Endothelial cell of umbilical vein (primary cell): Measurements from ENCODE around the gene WDR93. TPM values are rescaled to one million over a fixed set of nuclear protein-coding genes. Genes with fewer than 3 reads are reported as not detected.

Experiments used
- BruUV-seq: library from RNA; stranded (reverse); fragments of 400-500 nt; replicated peaks from 2 replicates; lab custom pipeline; 2021; lab: Mats Ljungman, UMichigan
- CTCF ChIA-PET: fragments of 300-600, 350-600 bp; sonication (Branson Sonifier 250); formaldehyde crosslinking; loops from one replicate; lab custom pipeline; 2021; ENCODE audit warnings: antibody characterized with exemption, inconsistent platforms; lab: Charles Lee
- POLR2A ChIA-PET: fragments of 300-600, 350-600 bp; sonication (Branson Sonifier 250); formaldehyde crosslinking; loops from one replicate; lab custom pipeline; 2021; ENCODE audit warnings: antibody characterized with exemption, inconsistent platforms; lab: Charles Lee
- DNase-seq: peaks from one replicate; pipeline ENCODE4 v3.0.0-alpha.2; 2011; ENCODE audit warnings: low read depth, low spot score
- FAIRE-seq: peaks from 2 replicates; lab custom pipeline; 2011; peaks lifted over from hg19 to GRCh38; lab: Jason Lieb, UNC
- H2AFZ ChIP-seq: 2 replicates; pipeline ENCODE4 v1.6.0; 2012; ENCODE audit warnings: low read depth, low read length, control low read depth, inconsistent platforms
- H3K27ac ChIP-seq: 2 replicates; pipeline ENCODE4 v1.5.1; 2011; ENCODE audit warnings: low read depth, mild to moderate bottlenecking, control low read depth, low read length, moderate library complexity; ENCODE audit not compliant: insufficient read depth
- H3K27me3 ChIP-seq, 2 experiments: 2 replicates each; pipeline versions ENCODE4 v1.6.0 to v1.6.1; 2011; ENCODE audit warnings: low read length in 2 of 2, mixed read lengths in 1 of 2; ENCODE audit not compliant: control insufficient read depth in 2 of 2, insufficient read depth in 2 of 2
- H3K36me3 ChIP-seq, 2 experiments: 2 replicates in 1 of 2; 3 replicates in 1 of 2; pipeline ENCODE4 v1.5.1; 2011; ENCODE audit warnings: low read length in 2 of 2, mild to moderate bottlenecking in 1 of 2, moderate library complexity in 1 of 2; ENCODE audit not compliant: control insufficient read depth in 2 of 2, insufficient read depth in 2 of 2; ENCODE audit errors: extremely low read depth in 1 of 2
- H3K4me1 ChIP-seq: 3 replicates; pipeline ENCODE4 v1.5.1; 2011; ENCODE audit warnings: mild to moderate bottlenecking, low read length; ENCODE audit not compliant: control insufficient read depth, insufficient read depth; ENCODE audit errors: extremely low read depth
- H3K4me2 ChIP-seq: 2 replicates; pipeline ENCODE4 v1.6.1; 2011; ENCODE audit warnings: low read length, control low read depth, mixed read lengths; ENCODE audit not compliant: insufficient read depth
- H3K4me3 ChIP-seq, 3 experiments: fragments of 200-600 bp in 1 of 3; sonication (generic), shearing (Covaris generic) in 1 of 3; replicated peaks in 1 of 3; 2 replicates each; pipeline ENCODE4 v1.5.1; 2011 to 2016; ENCODE audit warnings: control low read depth in 3 of 3, low read length in 3 of 3, mild to moderate bottlenecking in 2 of 3, inconsistent platforms in 1 of 3, low read depth in 1 of 3, moderate library complexity in 1 of 3; ENCODE audit not compliant: insufficient read depth in 1 of 3
- H3K79me2 ChIP-seq: 2 replicates; pipeline ENCODE4 v1.6.0; 2012; ENCODE audit warnings: low read length, inconsistent platforms; ENCODE audit not compliant: control insufficient read depth, insufficient read depth
- H3K9ac ChIP-seq: replicated peaks from 2 replicates; pipeline ENCODE3; 2011; ENCODE audit warnings: low read length, control low read depth; ENCODE audit not compliant: insufficient read depth; ENCODE audit errors: extremely low read depth
- H3K9me1 ChIP-seq: replicated peaks from 3 replicates; pipeline ENCODE4 v1.6.0; 2011; ENCODE audit warnings: mild to moderate bottlenecking, low read length; ENCODE audit not compliant: control insufficient read depth, insufficient read depth; ENCODE audit errors: extremely low read depth
- H3K9me3 ChIP-seq: replicated peaks from 2 replicates; pipeline ENCODE4 v1.5.1; 2012; ENCODE audit warnings: low read length, inconsistent platforms; ENCODE audit not compliant: control insufficient read depth, insufficient read depth
- H4K20me1 ChIP-seq: replicated peaks from 2 replicates; pipeline ENCODE3; 2011; ENCODE audit warnings: mild to moderate bottlenecking, low read length; ENCODE audit not compliant: control insufficient read depth, insufficient read depth; ENCODE audit errors: extremely low read depth
- CTCF ChIP-seq, 2 donors: IDR thresholded peaks; 1 replicate in 1 of 2; 2 replicates in 1 of 2; pipeline ENCODE4 v1.5.1; 2011; ENCODE audit warnings: low read length in 2 of 2, mild to moderate bottlenecking in 2 of 2, moderate library complexity in 2 of 2, control low read depth in 1 of 2, inconsistent platforms in 1 of 2, low read depth in 1 of 2; ENCODE audit not compliant: insufficient read depth in 1 of 2; ENCODE audit errors: extremely low read depth in 1 of 2
- EZH2 ChIP-seq: IDR thresholded peaks from 2 replicates; pipeline ENCODE4 v1.6.1; 2012; ENCODE audit warnings: borderline replicate concordance, low read depth, mild to moderate bottlenecking, moderate library complexity, low read length, inconsistent platforms; ENCODE audit not compliant: severe bottlenecking
- FOS ChIP-seq: IDR thresholded peaks from 2 replicates; pipeline ENCODE4 v1.6.1; 2011; ENCODE audit warnings: mild to moderate bottlenecking, low read length, moderate library complexity, borderline replicate concordance; ENCODE audit not compliant: insufficient read depth
- GATA2 ChIP-seq: IDR thresholded peaks from 2 replicates; pipeline ENCODE4 v1.7.0; 2011; ENCODE audit warnings: low read depth, mild to moderate bottlenecking, moderate library complexity, mixed read lengths, low read length; ENCODE audit not compliant: insufficient read length, insufficient read depth
- JUN ChIP-seq: IDR thresholded peaks from 2 replicates; pipeline ENCODE4 v1.6.1; 2011; ENCODE audit warnings: borderline replicate concordance, low read depth; ENCODE audit not compliant: insufficient read length, insufficient read depth
- MYC ChIP-seq: IDR thresholded peaks from one replicate; pipeline ENCODE4 v1.6.1; 2011; ENCODE audit warnings: mild to moderate bottlenecking, low read depth, low read length
- POLR2A ChIP-seq: IDR thresholded peaks from 2 replicates; pipeline ENCODE4 v1.6.1; 2012; ENCODE audit warnings: low read depth, mild to moderate bottlenecking, control low read depth, low read length
- POLR2AphosphoS5 ChIP-seq: IDR thresholded peaks from 2 replicates; pipeline ENCODE4 v1.6.1; 2012; ENCODE audit warnings: low read depth, mild to moderate bottlenecking, control low read depth, low read length, moderate library complexity; ENCODE audit not compliant: insufficient read depth
- dilution Hi-C: fragments of 300-500 bp; cut with MboI; formaldehyde crosslinking; loops from one replicate; pipeline ENCODE4 v1.15.0; 2019; ENCODE audit warnings: low sequenced_read_pairs; ENCODE audit not compliant: extremely low pct_ligation_motif_present
- intact Hi-C: fragments of 100-400 bp; cut with micrococcal nuclease; formaldehyde crosslinking; loops from one replicate; pipeline ENCODE4 v1.10.0; 2022
- polyA plus RNA-seq, 4 experiments: library from polyadenylated mRNA; depleted of rRNA in 3 of 4; stranded (reverse) in 3 of 4; unstranded in 1 of 4; fragments of >200 nt; gene quantifications; 2 replicates each; pipeline versions ENCODE4 v1.2.1 to v1.2.3, GENCODE V29; 2011 to 2012; ENCODE audit warnings: missing spikeins in 1 of 4
- total RNA-seq: library from RNA; stranded (reverse); gene quantifications from 2 replicates; pipeline ENCODE4 v1.2.3, GENCODE V29; 2021
- TF ChIP-seq, protein P1 (sequence below): IDR thresholded peaks from 2 replicates; pipeline ENCODE4 v1.6.1; 2011; ENCODE audit not compliant: insufficient read depth, insufficient read length

Gene WDR93
- total and polyA plus RNA-seq, 2 donors (not counting 3 experiments of a cell fraction or from before 2014, with no cell fraction given) = 0.07 TPM; not detected in 1

DNA sequence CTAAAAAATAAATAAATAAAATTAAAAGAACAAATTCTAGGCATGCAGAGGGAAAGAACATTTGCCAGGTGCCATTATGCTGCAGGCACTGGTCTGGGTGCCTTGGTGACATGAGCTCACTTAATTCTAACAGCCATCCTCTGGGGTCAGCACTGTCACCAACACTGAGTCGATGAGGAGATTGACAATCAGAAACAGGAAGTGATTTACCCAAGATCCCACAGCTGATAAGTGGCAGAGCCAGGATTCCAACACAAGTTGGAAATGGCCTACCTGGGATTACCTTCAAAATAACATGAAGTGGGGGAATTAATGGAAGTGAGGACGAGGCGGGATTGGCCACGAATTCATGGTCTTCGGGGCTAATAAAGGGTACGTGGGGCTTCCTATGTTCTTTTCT lies 15.0 kb upstream of the WDR93 start:
- TF ChIP-seq GATA2 (peak; percentile 47), POLR2A (no peak), CTCF (IDR thresholded peaks at IDR 0.05; ENCODE audit: extremely low read depth in 1 of 2, insufficient read depth in 1 of 2, low read depth in 1 of 2, low read length in 2 of 2) (no peak)
- dilution Hi-C loops = no loop called here
- Histone ChIP-seq H4K20me1 (no peaks in the 10 kb centered on the region), H3K9ac (no peak overlapping the region), H3K9me3 (no peaks in the 10 kb centered on the region), H3K79me2 (no peaks in the 10 kb centered on the region), H3K4me2 (no peak overlapping the region), H3K36me3 (no peaks in the 10 kb centered on the region), H3K27me3 (peaks cover 0 to 5% of the 10 kb centered on the region in 2 experiments), H3K4me3 (no peak overlapping the region), H3K4me1 (no peaks in the 10 kb centered on the region), H2AFZ (no peak overlapping the region), H3K9me1 (no peaks in the 10 kb centered on the region), H3K27ac (no peak overlapping the region)
- no TSS peak for BruUV-seq
- no peak for DNase-seq
- intact Hi-C loops = no loop called here
- ChIA-PET CTCF (interaction anchor here (0.6 to 2.5 kb wide), 4 partner anchors 14 to 48 kb away, joined by 3 to 15 read pairs (median 3); no protein-coding TSS in a partner anchor), POLR2A (no interaction called here)
- no peak for FAIRE-seq

DNA sequence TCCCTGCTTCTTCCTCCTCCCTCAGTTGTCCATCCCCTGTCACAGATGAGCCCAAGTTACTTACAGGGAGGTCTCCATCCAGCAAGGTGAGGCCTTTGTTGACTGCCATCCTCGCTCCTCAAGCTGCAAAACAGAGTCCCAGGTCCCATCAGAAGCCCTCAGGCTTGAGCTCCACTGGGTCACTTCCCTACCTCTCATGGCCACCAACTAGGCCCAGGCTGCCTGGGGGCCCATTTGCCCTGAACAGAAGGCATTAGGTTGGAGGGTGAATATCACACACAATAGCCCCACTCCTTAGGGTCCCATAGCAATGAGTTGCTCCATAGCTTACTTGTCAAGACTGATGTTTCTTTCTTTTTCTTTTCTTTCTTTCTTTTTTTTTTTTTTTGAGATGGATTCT lies 13.2 kb upstream of the WDR93 start:
- no peak overlapping the region for H3K9ac ChIP-seq
- TF ChIP-seq GATA2 (no peak), POLR2AphosphoS5 (no peak), FOS (no peak), POLR2A (no peak), CTCF (IDR thresholded peaks at IDR 0.05; ENCODE audit: extremely low read depth in 1 of 2, insufficient read depth in 1 of 2, low read depth in 1 of 2, low read length in 2 of 2) (no peak), JUN (no peak), MYC (no peak), EZH2 (no peak)
- TF ChIP-seq, protein P1, sequence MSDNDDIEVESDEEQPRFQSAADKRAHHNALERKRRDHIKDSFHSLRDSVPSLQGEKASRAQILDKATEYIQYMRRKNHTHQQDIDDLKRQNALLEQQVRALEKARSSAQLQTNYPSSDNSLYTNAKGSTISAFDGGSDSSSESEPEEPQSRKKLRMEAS = no peak
- no peak overlapping the region for H2AFZ ChIP-seq
- no peak overlapping the region for H3K4me2 ChIP-seq
- dilution Hi-C loops = no loop called here
- no TSS peak for BruUV-seq
- no peaks in the 10 kb centered on the region for H3K9me3 ChIP-seq
- no peaks in the 10 kb centered on the region for H4K20me1 ChIP-seq
- no peaks in the 10 kb centered on the region for H3K4me1 ChIP-seq
- FAIRE-seq (no peak), DNase-seq (no peak)
- no peaks in the 10 kb centered on the region for H3K79me2 ChIP-seq
- intact Hi-C loops = no loop called here
- no peaks in the 10 kb centered on the region for H3K9me1 ChIP-seq
- CTCF ChIA-PET = interaction anchor here (1.0 to 1.6 kb wide), 2 partner anchors 9 to 14 kb away, joined by 3 read pairs; no protein-coding TSS in a partner anchor
- peaks cover 0 to 5% of the 10 kb centered on the region in 2 experiments for H3K27me3 ChIP-seq
- no peaks in the 10 kb centered on the region for H3K36me3 ChIP-seq
- H3K27ac ChIP-seq = no peak overlapping the region
- POLR2A ChIA-PET = no interaction called here
- no peak overlapping the region for H3K4me3 ChIP-seq
